GM12878 (cell line): ENCODE data around the gene BRAT1. TPM values are rescaled to one million over a fixed set of nuclear protein-coding genes. Genes with fewer than 3 reads are reported as not detected.
A peak's percentile ranks its signal among the peaks of the same experiment; 100 is the strongest.

Experiments used
- ATF7 ChIP-seq: fragments of 450-650 bp; IDR thresholded peaks from 2 replicates; pipeline ENCODE4 v1.6.1; 2016; ENCODE audit warnings: low read depth, mild to moderate bottlenecking
- BRCA1 ChIP-seq: IDR thresholded peaks from 2 replicates; pipeline ENCODE4 v1.6.1; 2011; ENCODE audit warnings: low read depth, low read length, improper control_type of control experiment
- EGR1 ChIP-seq, 2 experiments: IDR thresholded peaks; 1 replicate in 1 of 2; 2 replicates in 1 of 2; pipeline ENCODE4 v1.6.1; 2011 to 2012; ENCODE audit warnings: low read depth in 2 of 2, low read length in 2 of 2, borderline replicate concordance in 1 of 2, mild to moderate bottlenecking in 1 of 2, moderate library complexity in 1 of 2
- EP300 ChIP-seq, 2 experiments: fragments of 150-350 bp in 1 of 2; IDR thresholded peaks; 2 replicates each; pipeline ENCODE4 v1.6.1; 2011 to 2012; ENCODE audit warnings: low read depth in 2 of 2, low read length in 2 of 2, borderline replicate concordance in 1 of 2, improper control_type of control experiment in 1 of 2, inconsistent platforms in 1 of 2; ENCODE audit not compliant: control insufficient read depth in 1 of 2
- GABPA ChIP-seq: IDR thresholded peaks from 2 replicates; pipeline ENCODE4 v1.6.1; 2014; ENCODE audit warnings: antibody characterized with exemption, low read depth, mild to moderate bottlenecking, inconsistent platforms
- IKZF2 ChIP-seq, 2 experiments: fragments of 450-650 bp; IDR thresholded peaks; 2 replicates each; pipeline ENCODE4 v1.6.1; 2017; ENCODE audit warnings: mild to moderate bottlenecking in 2 of 2, moderate library complexity in 2 of 2
- MTA2 ChIP-seq: fragments of 450-650 bp; IDR thresholded peaks from 2 replicates; pipeline ENCODE4 v1.6.1; 2016; ENCODE audit warnings: low read depth, mild to moderate bottlenecking, moderate library complexity
- NBN ChIP-seq: fragments of 450-650 bp; IDR thresholded peaks from 2 replicates; pipeline ENCODE4 v1.6.1; 2016
- RCOR1 ChIP-seq: conservative IDR thresholded peaks from 2 replicates; pipeline ENCODE4 v1.6.1; 2012; ENCODE audit warnings: low read depth, low read length, improper control_type of control experiment
- RUNX3 ChIP-seq: IDR thresholded peaks from 2 replicates; pipeline ENCODE4 v1.6.1; 2012; ENCODE audit warnings: low read length, inconsistent platforms
- SMC3 ChIP-seq: IDR thresholded peaks from 2 replicates; pipeline ENCODE4 v1.6.1; 2011; ENCODE audit warnings: low read length, improper control_type of control experiment, borderline replicate concordance
- STAT1 ChIP-seq: fragments of 450-650 bp; conservative IDR thresholded peaks from 2 replicates; pipeline ENCODE4 v1.6.1; 2014; ENCODE audit warnings: antibody characterized with exemption, mild to moderate bottlenecking
- TBL1XR1 ChIP-seq: IDR thresholded peaks from 2 replicates; pipeline ENCODE4 v1.6.1; 2012; ENCODE audit warnings: low read depth, low read length, improper control_type of control experiment
- ZBED1 ChIP-seq: IDR thresholded peaks from 2 replicates; pipeline ENCODE4 v1.6.1; 2016; ENCODE audit warnings: borderline replicate concordance
- polyA plus RNA-seq, 11 experiments: library from polyadenylated mRNA; depleted of rRNA in 4 of 11; unstranded in 6 of 11; stranded (reverse) in 5 of 11; fragments of >200 nt; fragmentation: Nextera tagmentation in 4 of 11; fragmentation: Illumina TruSeq in 1 of 11; extraction: Ambion mirVana in 4 of 11; extraction: Trizol in 1 of 11; gene quantifications; 1 replicate in 1 of 11; 2 replicates in 10 of 11; pipeline versions ENCODE4 v1.2.1 to v1.2.3, GENCODE V29; 2011 to 2016; ENCODE audit warnings: inconsistent platforms in 2 of 11, missing spikeins in 2 of 11, low read depth in 1 of 11
- total RNA-seq, 4 experiments: library from RNA; depleted of rRNA in 3 of 4; stranded (reverse); fragments of >200 nt in 3 of 4; fragmentation: Illumina TruSeq in 1 of 4; extraction: Trizol in 1 of 4; gene quantifications; 2 replicates each; pipeline versions ENCODE4 v1.2.1 to v1.2.3, GENCODE V29; 2013 to 2021
- TF ChIP-seq, protein P1 (sequence below): fragments of 150-350 bp; IDR thresholded peaks from 2 replicates; pipeline ENCODE4 v1.6.1; 2016; ENCODE audit warnings: low read depth, low read length
- TF ChIP-seq, protein P2 (sequence below): IDR thresholded peaks from 2 replicates; pipeline ENCODE4 v1.6.1; 2012; ENCODE audit warnings: mild to moderate bottlenecking, low read depth, low read length
- TF ChIP-seq, protein P3 (sequence below): fragments of 450-650 bp; IDR thresholded peaks from 2 replicates; pipeline ENCODE4 v1.6.1; 2017; ENCODE audit warnings: mild to moderate bottlenecking
- TF ChIP-seq, protein P4 (sequence below): IDR thresholded peaks from 2 replicates; pipeline ENCODE4 v1.6.1; 2011; ENCODE audit warnings: low read depth, low read length, improper control_type of control experiment, borderline replicate concordance

The BRAT1 gene
- total and polyA plus RNA-seq, 10 of the 15 experiments (the other 5 are each of a cell fraction or from before 2014, with no cell fraction given) = 0.13 to 53.3 (median 16.0) TPM

DNA sequence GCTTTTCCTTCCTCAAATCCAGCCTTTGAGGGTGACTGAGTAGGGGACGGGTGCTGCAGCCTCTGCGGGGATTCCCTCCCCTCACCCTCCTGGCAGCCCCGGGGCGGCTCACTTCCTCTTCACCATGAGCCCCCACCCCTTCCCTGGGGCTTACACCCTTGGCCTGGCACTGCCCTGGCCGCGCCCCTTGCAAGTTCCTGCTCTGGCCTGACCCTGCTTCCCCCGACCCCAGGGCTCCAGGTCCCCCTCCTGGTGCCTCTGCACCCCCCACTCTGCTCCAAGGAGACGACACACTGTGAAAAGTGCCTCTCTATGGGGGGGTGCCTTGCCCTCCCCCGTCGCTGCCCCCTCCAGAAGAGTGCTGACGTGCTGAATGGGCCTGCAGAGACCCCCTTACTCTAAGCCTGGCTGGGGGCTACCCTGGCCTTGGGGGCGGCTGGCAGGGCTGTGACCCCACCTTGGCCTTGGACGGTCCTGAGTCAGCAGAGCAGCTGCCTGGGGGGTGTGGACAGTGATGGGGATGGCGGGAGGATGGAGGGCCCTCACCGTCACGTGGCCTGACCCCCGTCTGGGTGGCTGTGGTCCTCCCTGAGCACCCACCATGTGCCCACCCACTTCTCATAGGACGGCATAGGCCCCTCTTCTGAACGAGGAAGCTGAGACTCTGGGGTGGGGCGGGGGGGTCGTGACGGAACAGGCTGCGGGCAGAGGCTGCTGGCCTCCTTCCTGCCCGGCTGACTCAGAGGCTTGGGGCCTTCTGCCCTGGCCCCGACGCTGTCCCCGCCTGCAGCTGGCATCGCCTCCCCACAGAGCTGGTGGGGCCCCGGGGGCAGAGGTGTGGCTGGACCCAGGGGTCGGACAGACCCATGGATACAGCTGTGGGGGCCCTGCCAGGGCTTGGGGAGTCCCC lies 25.9 kb downstream of the BRAT1 start (continued):
- TF ChIP-seq, protein P1, sequence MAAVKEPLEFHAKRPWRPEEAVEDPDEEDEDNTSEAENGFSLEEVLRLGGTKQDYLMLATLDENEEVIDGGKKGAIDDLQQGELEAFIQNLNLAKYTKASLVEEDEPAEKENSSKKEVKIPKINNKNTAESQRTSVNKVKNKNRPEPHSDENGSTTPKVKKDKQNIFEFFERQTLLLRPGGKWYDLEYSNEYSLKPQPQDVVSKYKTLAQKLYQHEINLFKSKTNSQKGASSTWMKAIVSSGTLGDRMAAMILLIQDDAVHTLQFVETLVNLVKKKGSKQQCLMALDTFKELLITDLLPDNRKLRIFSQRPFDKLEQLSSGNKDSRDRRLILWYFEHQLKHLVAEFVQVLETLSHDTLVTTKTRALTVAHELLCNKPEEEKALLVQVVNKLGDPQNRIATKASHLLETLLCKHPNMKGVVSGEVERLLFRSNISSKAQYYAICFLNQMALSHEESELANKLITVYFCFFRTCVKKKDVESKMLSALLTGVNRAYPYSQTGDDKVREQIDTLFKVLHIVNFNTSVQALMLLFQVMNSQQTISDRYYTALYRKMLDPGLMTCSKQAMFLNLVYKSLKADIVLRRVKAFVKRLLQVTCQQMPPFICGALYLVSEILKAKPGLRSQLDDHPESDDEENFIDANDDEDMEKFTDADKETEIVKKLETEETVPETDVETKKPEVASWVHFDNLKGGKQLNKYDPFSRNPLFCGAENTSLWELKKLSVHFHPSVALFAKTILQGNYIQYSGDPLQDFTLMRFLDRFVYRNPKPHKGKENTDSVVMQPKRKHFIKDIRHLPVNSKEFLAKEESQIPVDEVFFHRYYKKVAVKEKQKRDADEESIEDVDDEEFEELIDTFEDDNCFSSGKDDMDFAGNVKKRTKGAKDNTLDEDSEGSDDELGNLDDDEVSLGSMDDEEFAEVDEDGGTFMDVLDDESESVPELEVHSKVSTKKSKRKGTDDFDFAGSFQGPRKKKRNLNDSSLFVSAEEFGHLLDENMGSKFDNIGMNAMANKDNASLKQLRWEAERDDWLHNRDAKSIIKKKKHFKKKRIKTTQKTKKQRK = no peak
- TF ChIP-seq BRCA1 (no peak), TBL1XR1 (0 out of 2 replicates have a peak, but pooled peaks have one; percentile 15), ZBED1 (no peak), RCOR1 (no peak), GABPA (no peak), NBN (no peak), SMC3 (no peak), EGR1 (IDR thresholded peaks at IDR 0.05; ENCODE audit: borderline replicate concordance in 1 of 2, low read depth in 2 of 2, low read length in 2 of 2) (no peak), MTA2 (peak; percentile 49), ATF7 (no peak), EP300 (IDR thresholded peaks at IDR 0.05; ENCODE audit: borderline replicate concordance in 1 of 2, control insufficient read depth in 1 of 2, low read depth in 2 of 2, low read length in 2 of 2) (peak in 1 of 2 experiments; percentile 34; a peak in 1 of 4 replicates), IKZF2 (IDR thresholded peaks at IDR 0.05) (peak; percentile 19 to 73; a peak in 3 of 4 replicates), STAT1 (no peak), RUNX3 (no peak)
- TF ChIP-seq, protein P2, sequence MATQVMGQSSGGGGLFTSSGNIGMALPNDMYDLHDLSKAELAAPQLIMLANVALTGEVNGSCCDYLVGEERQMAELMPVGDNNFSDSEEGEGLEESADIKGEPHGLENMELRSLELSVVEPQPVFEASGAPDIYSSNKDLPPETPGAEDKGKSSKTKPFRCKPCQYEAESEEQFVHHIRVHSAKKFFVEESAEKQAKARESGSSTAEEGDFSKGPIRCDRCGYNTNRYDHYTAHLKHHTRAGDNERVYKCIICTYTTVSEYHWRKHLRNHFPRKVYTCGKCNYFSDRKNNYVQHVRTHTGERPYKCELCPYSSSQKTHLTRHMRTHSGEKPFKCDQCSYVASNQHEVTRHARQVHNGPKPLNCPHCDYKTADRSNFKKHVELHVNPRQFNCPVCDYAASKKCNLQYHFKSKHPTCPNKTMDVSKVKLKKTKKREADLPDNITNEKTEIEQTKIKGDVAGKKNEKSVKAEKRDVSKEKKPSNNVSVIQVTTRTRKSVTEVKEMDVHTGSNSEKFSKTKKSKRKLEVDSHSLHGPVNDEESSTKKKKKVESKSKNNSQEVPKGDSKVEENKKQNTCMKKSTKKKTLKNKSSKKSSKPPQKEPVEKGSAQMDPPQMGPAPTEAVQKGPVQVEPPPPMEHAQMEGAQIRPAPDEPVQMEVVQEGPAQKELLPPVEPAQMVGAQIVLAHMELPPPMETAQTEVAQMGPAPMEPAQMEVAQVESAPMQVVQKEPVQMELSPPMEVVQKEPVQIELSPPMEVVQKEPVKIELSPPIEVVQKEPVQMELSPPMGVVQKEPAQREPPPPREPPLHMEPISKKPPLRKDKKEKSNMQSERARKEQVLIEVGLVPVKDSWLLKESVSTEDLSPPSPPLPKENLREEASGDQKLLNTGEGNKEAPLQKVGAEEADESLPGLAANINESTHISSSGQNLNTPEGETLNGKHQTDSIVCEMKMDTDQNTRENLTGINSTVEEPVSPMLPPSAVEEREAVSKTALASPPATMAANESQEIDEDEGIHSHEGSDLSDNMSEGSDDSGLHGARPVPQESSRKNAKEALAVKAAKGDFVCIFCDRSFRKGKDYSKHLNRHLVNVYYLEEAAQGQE = no peak
- TF ChIP-seq, protein P3, sequence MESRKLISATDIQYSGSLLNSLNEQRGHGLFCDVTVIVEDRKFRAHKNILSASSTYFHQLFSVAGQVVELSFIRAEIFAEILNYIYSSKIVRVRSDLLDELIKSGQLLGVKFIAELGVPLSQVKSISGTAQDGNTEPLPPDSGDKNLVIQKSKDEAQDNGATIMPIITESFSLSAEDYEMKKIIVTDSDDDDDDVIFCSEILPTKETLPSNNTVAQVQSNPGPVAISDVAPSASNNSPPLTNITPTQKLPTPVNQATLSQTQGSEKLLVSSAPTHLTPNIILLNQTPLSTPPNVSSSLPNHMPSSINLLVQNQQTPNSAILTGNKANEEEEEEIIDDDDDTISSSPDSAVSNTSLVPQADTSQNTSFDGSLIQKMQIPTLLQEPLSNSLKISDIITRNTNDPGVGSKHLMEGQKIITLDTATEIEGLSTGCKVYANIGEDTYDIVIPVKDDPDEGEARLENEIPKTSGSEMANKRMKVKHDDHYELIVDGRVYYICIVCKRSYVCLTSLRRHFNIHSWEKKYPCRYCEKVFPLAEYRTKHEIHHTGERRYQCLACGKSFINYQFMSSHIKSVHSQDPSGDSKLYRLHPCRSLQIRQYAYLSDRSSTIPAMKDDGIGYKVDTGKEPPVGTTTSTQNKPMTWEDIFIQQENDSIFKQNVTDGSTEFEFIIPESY = no peak
- TF ChIP-seq, protein P4, sequence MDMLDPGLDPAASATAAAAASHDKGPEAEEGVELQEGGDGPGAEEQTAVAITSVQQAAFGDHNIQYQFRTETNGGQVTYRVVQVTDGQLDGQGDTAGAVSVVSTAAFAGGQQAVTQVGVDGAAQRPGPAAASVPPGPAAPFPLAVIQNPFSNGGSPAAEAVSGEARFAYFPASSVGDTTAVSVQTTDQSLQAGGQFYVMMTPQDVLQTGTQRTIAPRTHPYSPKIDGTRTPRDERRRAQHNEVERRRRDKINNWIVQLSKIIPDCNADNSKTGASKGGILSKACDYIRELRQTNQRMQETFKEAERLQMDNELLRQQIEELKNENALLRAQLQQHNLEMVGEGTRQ = no peak; the same call in 1 of the 2 replicates
